GM12891 (cell line): ENCODE measurements around the gene ZNF780B.

Experiments used
- PAX5 ChIP-seq: IDR thresholded peaks from 2 replicates; pipeline ENCODE4 v1.6.1; 2011; ENCODE audit warnings: low read length, moderate library complexity, mild to moderate bottlenecking; ENCODE audit not compliant: insufficient read depth, severe bottlenecking
- POLR2A ChIP-seq: IDR thresholded peaks from 2 replicates; pipeline ENCODE4 v1.6.1; 2011; ENCODE audit warnings: low read depth, low read length, control low read depth
- POLR2AphosphoS5 ChIP-seq: IDR thresholded peaks from 2 replicates; pipeline ENCODE4 v1.6.1; 2011; ENCODE audit warnings: low read depth, low read length, control low read depth
- POU2F2 ChIP-seq: IDR thresholded peaks from 2 replicates; pipeline ENCODE4 v1.6.1; 2011; ENCODE audit warnings: low read depth, mild to moderate bottlenecking, control low read depth, low read length, moderate library complexity
- SPI1 ChIP-seq: IDR thresholded peaks from 2 replicates; pipeline ENCODE4 v1.6.1; 2011; ENCODE audit warnings: low read depth, low read length, control low read depth
- TAF1 ChIP-seq: IDR thresholded peaks from 2 replicates; pipeline ENCODE4 v1.6.1; 2011; ENCODE audit warnings: low read depth, low read length, control low read depth

- TF ChIP-seq POLR2A: no peak
- TF ChIP-seq POLR2AphosphoS5: no peak
- no peak for TF ChIP-seq TAF1
- no peak for TF ChIP-seq POU2F2
- no peak for TF ChIP-seq SPI1
- no peak for TF ChIP-seq PAX5
Measured at GRCh38 chr19:40104754-40105153, 48.7 kb upstream of the ZNF780B start.
